ENCODE measurements around the gene IFNW1.

DNA sequence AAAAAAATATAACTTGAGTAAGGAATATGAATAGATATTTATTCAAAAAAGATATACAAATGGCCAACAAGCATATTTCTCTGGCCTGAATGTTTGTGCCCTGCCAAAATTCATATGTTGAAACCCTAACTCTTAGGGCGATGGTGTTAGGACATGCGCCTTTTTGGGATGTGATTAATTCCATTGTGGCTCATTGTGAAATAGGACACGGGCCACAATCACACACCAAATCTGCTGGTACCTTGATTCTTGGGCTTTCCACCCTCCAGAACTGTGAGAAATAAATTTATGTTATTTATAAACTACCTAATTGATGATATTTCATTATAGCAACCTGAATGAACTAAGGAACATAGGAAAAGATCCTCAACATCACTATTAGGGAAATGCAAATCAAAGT lies 30.5 kb upstream of the IFNW1 start:
- TF ChIP-seq, protein P1, sequence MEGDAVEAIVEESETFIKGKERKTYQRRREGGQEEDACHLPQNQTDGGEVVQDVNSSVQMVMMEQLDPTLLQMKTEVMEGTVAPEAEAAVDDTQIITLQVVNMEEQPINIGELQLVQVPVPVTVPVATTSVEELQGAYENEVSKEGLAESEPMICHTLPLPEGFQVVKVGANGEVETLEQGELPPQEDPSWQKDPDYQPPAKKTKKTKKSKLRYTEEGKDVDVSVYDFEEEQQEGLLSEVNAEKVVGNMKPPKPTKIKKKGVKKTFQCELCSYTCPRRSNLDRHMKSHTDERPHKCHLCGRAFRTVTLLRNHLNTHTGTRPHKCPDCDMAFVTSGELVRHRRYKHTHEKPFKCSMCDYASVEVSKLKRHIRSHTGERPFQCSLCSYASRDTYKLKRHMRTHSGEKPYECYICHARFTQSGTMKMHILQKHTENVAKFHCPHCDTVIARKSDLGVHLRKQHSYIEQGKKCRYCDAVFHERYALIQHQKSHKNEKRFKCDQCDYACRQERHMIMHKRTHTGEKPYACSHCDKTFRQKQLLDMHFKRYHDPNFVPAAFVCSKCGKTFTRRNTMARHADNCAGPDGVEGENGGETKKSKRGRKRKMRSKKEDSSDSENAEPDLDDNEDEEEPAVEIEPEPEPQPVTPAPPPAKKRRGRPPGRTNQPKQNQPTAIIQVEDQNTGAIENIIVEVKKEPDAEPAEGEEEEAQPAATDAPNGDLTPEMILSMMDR (IDR thresholded peaks at IDR 0.05; ENCODE audit: low read depth, low read length, poor library complexity, severe bottlenecking) = no peak
- TF ChIP-seq EZH2phosphoT487 (IDR thresholded peaks at IDR 0.05; ENCODE audit: borderline replicate concordance, low read length) = no peak
